ENCODE data around the gene BRSK2. TPM values are rescaled to one million over a fixed set of nuclear protein-coding genes. Genes with fewer than 3 reads are reported as not detected.
"Not testable (repeated sequence)": the region's sequence is repeated elsewhere in the genome, so short reads cannot be mapped to it uniquely, and the experiment has no call there.

The BRSK2 gene
- total and polyA plus RNA-seq, 2 donors (not counting 1 experiment from before 2014, with no cell fraction given) = 0.11 to 0.33 TPM

DNA sequence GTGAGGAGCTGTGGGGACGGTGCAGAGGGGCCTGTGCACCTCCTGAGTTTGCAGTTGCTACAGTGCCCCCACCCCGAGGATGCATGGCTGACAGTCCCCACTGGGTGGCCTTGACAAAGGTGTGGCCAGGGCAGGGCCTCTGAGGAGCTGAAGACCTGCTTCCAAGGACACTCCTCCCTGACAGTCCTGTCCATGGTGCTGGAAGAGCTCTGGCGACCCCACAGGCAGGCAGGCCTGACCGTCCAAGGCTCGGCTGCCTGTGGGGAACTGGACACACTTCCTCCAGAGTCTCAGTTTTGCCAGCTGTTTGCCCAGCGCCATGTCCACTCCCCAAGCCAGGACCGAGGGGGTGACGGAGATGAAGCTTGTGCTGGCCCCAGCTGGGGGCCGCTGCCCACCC lies 32.7 kb downstream of the BRSK2 start:
- TF ChIP-seq, protein P1, sequence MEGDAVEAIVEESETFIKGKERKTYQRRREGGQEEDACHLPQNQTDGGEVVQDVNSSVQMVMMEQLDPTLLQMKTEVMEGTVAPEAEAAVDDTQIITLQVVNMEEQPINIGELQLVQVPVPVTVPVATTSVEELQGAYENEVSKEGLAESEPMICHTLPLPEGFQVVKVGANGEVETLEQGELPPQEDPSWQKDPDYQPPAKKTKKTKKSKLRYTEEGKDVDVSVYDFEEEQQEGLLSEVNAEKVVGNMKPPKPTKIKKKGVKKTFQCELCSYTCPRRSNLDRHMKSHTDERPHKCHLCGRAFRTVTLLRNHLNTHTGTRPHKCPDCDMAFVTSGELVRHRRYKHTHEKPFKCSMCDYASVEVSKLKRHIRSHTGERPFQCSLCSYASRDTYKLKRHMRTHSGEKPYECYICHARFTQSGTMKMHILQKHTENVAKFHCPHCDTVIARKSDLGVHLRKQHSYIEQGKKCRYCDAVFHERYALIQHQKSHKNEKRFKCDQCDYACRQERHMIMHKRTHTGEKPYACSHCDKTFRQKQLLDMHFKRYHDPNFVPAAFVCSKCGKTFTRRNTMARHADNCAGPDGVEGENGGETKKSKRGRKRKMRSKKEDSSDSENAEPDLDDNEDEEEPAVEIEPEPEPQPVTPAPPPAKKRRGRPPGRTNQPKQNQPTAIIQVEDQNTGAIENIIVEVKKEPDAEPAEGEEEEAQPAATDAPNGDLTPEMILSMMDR (conservative IDR thresholded peaks at IDR 0.05 in 1 of 2, IDR thresholded peaks at IDR 0.05 in 1 of 2; ENCODE audit: low read depth in 1 of 2, low read length in 2 of 2) = no peak
- TF ChIP-seq EZH2 (IDR thresholded peaks at IDR 0.05; ENCODE audit: low read length, missing control alignments) = no peak
- no peaks in the 10 kb centered on the region for H3K27me3 ChIP-seq (ENCODE audit: control insufficient read depth, insufficient read depth, low read length)
- H3K4me1 ChIP-seq (ENCODE audit: control insufficient read depth, extremely low read depth, insufficient read depth, low read length) = no peaks in the 10 kb centered on the region
- no peak overlapping the region for H3K9ac ChIP-seq (ENCODE audit: insufficient read depth, low read length)
- no peak overlapping the region for H3K4me2 ChIP-seq (ENCODE audit: extremely low read depth, insufficient read depth, low read length)
- no peak for DNase-seq (ENCODE audit: low read depth in 2 of 2)
- H3K79me2 ChIP-seq (ENCODE audit: control insufficient read depth, insufficient read depth, low read length) = no peaks in the 10 kb centered on the region
- no peak overlapping the region for H3K27ac ChIP-seq (ENCODE audit: insufficient read depth, low read length)
- H3K9me3 ChIP-seq (ENCODE audit: control insufficient read depth, insufficient read depth, low read depth, low read length) = no peaks in the 10 kb centered on the region
- no peak overlapping the region for H2AFZ ChIP-seq (ENCODE audit: low read length)
- no peak overlapping the region for H3K4me3 ChIP-seq (replicated peaks in 1 of 4; ENCODE audit: control extremely low read depth in 1 of 4, insufficient read depth in 1 of 4, low read depth in 3 of 4, low read length in 4 of 4)
- H4K20me1 ChIP-seq (ENCODE audit: control insufficient read depth, extremely low read depth, insufficient read depth, low read length) = no peaks in the 10 kb centered on the region
- H3K36me3 ChIP-seq (ENCODE audit: control insufficient read depth, insufficient read depth, low read length) = no peaks in the 10 kb centered on the region

DNA sequence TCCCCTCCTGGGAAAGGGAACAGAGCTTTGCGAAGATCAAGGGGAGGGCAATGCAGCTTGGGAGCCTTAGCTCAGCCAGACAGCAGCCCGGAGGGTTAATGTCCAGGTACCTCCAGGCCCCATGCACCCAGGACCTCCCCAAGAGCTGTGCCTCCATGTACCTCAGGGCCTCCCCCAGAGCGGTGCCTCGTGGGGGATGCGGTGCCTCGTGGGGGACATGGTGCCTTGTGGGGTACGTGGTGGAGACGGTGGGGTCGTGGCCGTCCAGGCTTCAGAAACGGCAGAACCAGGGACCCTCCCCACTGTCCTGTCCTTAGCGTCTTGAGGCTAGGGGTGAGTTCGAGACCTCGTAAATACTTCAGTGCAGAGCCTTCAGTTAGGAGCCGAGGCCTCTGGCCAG lies 33.2 kb downstream of the BRSK2 start:
- Histone ChIP-seq H3K4me3 (replicated peaks in 1 of 4; ENCODE audit: control extremely low read depth in 1 of 4, insufficient read depth in 1 of 4, low read depth in 3 of 4, low read length in 4 of 4) (no peak overlapping the region), H3K9me3 (ENCODE audit: control insufficient read depth, insufficient read depth, low read depth, low read length) (no peaks in the 10 kb centered on the region), H3K27ac (ENCODE audit: insufficient read depth, low read length) (no peak overlapping the region), H3K4me1 (ENCODE audit: control insufficient read depth, extremely low read depth, insufficient read depth, low read length) (no peaks in the 10 kb centered on the region), H3K79me2 (ENCODE audit: control insufficient read depth, insufficient read depth, low read length) (no peaks in the 10 kb centered on the region), H2AFZ (ENCODE audit: low read length) (no peak overlapping the region), H3K27me3 (ENCODE audit: control insufficient read depth, insufficient read depth, low read length) (no peaks in the 10 kb centered on the region), H3K4me2 (ENCODE audit: extremely low read depth, insufficient read depth, low read length) (no peak overlapping the region), H3K9ac (ENCODE audit: insufficient read depth, low read length) (no peak overlapping the region), H3K36me3 (ENCODE audit: control insufficient read depth, insufficient read depth, low read length) (no peaks in the 10 kb centered on the region), H4K20me1 (ENCODE audit: control insufficient read depth, extremely low read depth, insufficient read depth, low read length) (no peaks in the 10 kb centered on the region)
- no peak for DNase-seq (ENCODE audit: low read depth in 2 of 2)
- TF ChIP-seq, protein P1 (conservative IDR thresholded peaks at IDR 0.05 in 1 of 2, IDR thresholded peaks at IDR 0.05 in 1 of 2; ENCODE audit: low read depth in 1 of 2, low read length in 2 of 2) = no peak
- no peak for TF ChIP-seq EZH2 (IDR thresholded peaks at IDR 0.05; ENCODE audit: low read length, missing control alignments)

DNA sequence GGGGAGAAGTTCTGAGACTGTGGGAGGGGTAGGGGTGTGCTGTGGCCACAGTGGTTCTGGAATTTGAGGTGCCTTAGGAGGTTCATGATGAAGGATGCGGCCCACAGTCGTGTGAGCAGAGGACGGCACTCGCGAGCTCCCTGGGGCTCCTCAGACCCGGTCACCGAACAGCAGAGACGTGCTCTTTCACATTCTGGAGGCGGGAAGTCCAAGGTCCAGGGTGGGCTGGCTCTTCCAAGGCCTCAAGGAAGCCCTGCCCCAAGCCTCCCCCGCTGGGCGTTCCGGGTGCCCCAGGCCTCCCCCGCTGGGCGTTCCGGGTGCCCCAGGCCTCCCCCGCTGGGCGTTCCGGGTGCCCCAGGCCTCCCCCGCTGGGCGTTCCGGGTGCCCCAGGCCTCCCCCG lies 33.7 kb downstream of the BRSK2 start:
- not testable (repeated sequence) for H3K9me3 ChIP-seq (ENCODE audit: control insufficient read depth, insufficient read depth, low read depth, low read length); DNase-seq (ENCODE audit: low read depth in 2 of 2); H2AFZ ChIP-seq (ENCODE audit: low read length); H3K36me3 ChIP-seq (ENCODE audit: control insufficient read depth, insufficient read depth, low read length); H3K4me1 ChIP-seq (ENCODE audit: control insufficient read depth, extremely low read depth, insufficient read depth, low read length); H3K9ac ChIP-seq (ENCODE audit: insufficient read depth, low read length); H3K4me2 ChIP-seq (ENCODE audit: extremely low read depth, insufficient read depth, low read length); H3K4me3 ChIP-seq (replicated peaks in 1 of 4; ENCODE audit: control extremely low read depth in 1 of 4, insufficient read depth in 1 of 4, low read depth in 3 of 4, low read length in 4 of 4); H3K27ac ChIP-seq (ENCODE audit: insufficient read depth, low read length); H4K20me1 ChIP-seq (ENCODE audit: control insufficient read depth, extremely low read depth, insufficient read depth, low read length); H3K79me2 ChIP-seq (ENCODE audit: control insufficient read depth, insufficient read depth, low read length); H3K27me3 ChIP-seq (ENCODE audit: control insufficient read depth, insufficient read depth, low read length)
